Fibroblast of mammary gland (primary cell): ENCODE data around the gene CSNK2B.

ENCODE experiments used
- DNase-seq: peaks from one replicate; pipeline ENCODE4 v3.0.0-alpha.2; 2010; ENCODE audit warnings: low read depth
- H3K4me3 ChIP-seq: 2 replicates; pipeline ENCODE4 v1.5.1; 2011; ENCODE audit warnings: low read depth, mild to moderate bottlenecking, low read length, moderate library complexity; ENCODE audit not compliant: control insufficient read depth
- TF ChIP-seq, protein P1 (sequence below): conservative IDR thresholded peaks from 2 replicates; pipeline ENCODE4 v1.5.1; 2011; ENCODE audit warnings: low read depth, low read length, inconsistent platforms; ENCODE audit not compliant: control insufficient read depth, insufficient read depth

The CSNK2B gene

DNA sequence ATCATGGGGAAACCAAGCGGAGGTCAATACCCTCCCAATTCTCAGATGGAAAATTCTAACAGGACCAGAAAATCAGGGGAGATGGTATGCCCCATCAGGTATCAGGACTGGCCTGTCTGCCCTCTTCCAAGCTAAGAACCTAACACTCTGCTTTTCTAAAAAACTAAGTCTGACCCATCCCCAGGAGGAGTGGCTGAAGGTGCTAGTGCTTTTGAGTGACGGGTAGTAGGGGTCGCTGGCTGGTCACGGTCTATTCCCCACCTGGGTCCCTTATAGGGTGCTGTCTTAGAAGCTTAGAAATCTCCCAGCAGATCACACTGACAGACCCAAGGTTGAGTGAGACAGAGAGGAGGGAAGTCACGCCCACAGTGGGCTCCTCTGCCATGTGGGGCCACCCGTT is 27.7 kb downstream of the CSNK2B start:
- no peak for DNase-seq
- TF ChIP-seq, protein P1, sequence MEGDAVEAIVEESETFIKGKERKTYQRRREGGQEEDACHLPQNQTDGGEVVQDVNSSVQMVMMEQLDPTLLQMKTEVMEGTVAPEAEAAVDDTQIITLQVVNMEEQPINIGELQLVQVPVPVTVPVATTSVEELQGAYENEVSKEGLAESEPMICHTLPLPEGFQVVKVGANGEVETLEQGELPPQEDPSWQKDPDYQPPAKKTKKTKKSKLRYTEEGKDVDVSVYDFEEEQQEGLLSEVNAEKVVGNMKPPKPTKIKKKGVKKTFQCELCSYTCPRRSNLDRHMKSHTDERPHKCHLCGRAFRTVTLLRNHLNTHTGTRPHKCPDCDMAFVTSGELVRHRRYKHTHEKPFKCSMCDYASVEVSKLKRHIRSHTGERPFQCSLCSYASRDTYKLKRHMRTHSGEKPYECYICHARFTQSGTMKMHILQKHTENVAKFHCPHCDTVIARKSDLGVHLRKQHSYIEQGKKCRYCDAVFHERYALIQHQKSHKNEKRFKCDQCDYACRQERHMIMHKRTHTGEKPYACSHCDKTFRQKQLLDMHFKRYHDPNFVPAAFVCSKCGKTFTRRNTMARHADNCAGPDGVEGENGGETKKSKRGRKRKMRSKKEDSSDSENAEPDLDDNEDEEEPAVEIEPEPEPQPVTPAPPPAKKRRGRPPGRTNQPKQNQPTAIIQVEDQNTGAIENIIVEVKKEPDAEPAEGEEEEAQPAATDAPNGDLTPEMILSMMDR, result no peak
- H3K4me3 ChIP-seq, result no peak overlapping the region

DNA sequence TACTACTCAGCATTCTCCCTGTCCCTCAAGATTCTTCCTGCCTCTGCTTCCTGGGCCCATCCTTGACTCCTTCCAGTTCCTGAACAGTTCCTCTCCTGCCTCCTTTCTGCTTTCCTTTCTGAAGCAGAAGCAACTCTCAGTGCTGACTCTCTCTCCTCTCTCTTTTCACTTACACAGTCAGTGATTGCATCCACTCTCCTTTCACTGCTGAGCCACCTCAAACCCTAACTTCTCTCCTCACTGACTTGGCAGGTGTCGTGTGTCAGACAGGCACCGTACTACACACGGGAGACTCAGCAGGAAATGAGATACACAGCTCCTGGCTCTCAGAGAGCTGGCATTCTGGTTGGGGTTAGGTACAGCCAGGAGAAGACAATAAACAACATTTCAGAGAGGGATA is 31.7 kb downstream of the CSNK2B start:
- TF ChIP-seq, protein P1, result no peak
- no peak for DNase-seq

DNA sequence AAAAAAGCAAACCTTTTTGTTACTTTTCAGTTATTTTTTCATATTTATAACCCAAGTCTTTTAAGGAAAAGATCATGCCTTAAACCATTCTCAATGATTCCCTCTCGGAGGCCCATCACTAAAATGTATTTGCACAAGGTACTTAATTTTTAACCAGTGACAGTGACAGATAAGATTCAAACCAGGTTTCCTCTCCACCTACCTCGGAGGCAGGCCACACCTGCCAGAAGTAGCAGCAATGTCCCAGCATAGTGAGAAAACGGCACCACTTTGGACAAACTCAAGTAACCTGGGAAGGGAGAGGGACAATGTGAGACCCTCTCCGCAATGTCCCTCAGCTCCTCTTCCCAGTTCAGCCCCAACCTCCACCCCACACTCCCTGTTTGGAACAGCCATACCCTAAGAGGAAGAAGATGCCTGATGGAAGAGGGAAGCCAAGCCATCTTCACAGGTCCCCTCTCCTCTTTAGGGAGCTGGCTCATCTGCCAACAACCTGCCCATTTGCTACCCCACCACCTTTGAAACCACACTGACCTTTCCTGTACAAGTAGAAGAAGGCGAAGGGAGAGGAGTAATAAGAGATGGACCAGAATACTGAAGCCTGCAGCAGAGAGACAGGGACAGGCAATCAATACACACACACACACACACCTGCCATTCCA is 35.0 kb downstream of the CSNK2B start:
- H3K4me3 ChIP-seq, result no peak overlapping the region
- no peak for DNase-seq
- TF ChIP-seq, protein P1, result no peak

More for the DNA sequence above, 31.7 kb downstream of the CSNK2B start:
- H3K4me3 ChIP-seq, result no peak overlapping the region

DNA sequence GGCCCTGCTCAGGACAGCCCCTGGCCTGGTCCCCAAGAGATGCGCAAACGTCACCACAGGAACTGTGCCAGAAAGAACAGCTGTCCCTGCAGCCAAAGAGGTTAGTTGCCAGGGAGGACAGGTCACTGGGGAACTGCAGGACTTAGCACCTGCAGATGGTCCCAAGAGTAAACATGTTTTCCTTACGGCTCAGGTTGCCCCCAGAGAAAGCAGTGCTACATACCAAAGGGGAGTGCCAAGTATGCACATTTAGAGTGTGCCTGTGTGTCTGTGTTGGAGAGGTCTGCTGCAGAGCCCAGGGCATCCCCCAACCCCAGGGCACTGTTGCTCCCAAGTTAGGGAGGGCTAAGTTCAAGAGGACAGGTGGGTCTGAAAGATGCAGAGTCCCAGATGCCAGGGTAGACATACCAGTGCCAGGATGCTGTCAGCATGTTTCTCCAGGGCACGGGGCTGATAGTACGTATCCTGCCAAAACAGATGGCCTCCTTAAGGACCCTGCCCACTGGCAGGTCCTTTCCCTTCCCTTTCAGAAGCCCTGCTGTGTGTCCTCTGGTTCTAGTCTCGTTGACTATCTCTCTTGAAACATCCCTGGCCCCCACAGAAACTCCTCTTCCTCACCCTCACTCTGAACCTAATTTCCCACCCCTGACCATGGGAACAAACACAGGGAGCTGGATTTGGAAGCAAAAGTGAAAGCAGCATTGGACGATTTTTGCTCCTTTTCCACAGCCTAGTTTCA is 36.0 kb downstream of the CSNK2B start:
- TF ChIP-seq, protein P1, result no peak
- peak; percentile 40 for DNase-seq
- peak overlapping the region; percentile 94 for H3K4me3 ChIP-seq

DNA sequence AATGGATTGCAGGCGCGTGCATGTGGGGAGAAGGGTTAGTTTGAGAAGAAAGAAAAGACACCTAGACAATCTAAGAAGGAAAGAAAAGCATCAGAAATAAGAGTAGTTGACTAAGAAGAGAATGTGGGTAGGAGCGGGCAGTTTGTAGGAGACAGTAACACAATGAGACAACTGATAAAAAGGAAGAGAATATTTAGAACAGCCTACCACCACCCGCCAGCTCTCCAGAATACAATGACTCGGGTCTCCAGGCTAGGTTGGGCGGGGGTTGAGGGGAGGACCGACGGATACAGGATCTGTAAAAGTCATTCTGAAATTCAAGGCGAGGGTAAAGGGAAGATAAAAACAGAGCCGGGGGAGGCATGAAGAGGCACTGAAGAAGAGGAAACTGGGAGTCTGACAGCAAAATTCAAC is 36.5 kb downstream of the CSNK2B start:
- peak overlapping the region; percentile 94 for H3K4me3 ChIP-seq
- no peak for DNase-seq
- TF ChIP-seq, protein P1, result no peak

- peak within 1 kb of the TSS; percentile 94 for H3K4me3 ChIP-seq
- DNase-seq, result peak; percentile 98
- TF ChIP-seq, protein P1, result no peak
These were observed 37.2 kb downstream of the CSNK2B start, which contains the start of gene ABHD16A for GRCh38 chr6:31702819-31703716. TSS of gene ABHD16A (minus strand) at chr6:31703324. CDS start at chr6:31703281, 43 bp downstream.
